ENCODE data around the gene MACO1. TPM values are rescaled to one million over a fixed set of nuclear protein-coding genes. Genes with fewer than 3 reads are reported as not detected.

MACO1 gene
- total RNA-seq, 1 experiment from 2014 or later: 16.3 TPM

DNA sequence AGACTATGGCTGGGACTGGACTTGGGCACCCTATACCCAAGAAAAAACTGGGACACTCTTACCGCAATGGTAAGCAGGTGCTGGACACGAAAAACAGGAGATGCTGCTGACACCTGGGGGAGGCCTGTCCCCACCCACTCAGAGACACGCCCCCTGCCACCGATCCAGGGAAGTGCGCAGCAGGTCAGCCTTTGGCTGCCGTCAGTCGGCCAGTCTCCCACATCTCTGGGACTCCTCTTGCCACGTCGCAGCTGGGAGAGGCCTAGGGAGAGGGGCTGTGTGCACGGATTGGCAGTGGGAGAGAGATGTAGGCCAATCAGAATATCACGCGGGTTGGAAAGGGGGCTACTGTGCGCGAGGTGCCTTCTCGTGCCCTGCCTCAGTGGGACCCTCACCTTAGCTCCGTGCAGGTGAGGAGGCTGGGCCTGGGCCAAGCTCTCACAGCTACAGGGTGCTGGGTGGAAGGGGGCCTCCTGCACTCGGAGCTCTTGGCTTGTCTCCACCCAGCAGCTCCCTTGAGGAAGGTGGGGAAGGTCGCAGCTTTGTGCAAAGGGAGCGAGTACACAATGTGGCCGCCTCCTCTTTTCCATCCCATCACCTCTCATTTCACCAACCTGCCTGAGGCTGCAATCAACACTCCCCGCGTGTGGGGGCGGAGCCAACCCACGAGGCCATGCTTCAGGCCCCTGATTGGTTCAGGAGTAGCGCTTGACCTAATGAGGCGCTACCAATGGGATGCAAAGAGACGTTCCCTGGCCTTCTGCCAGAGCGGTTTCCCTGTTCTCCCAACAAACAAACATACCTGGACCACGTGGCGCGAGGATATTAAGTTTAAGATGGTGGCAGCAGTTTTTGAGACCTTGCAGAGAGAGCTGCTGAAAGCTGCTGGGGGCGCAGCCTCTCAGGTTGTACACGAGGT lies 87.0 kb downstream of the MACO1 start:
- no peak overlapping the region for H3K4me3 Mint-ChIP-seq
- H3K9me3 Mint-ChIP-seq: peaks cover 2 to 4% of the 10 kb centered on the region in 2 experiments; a peak in 4 of 5 replicates
- no peaks in the 10 kb centered on the region for H3K79me2 ChIP-seq (ENCODE audit: insufficient read depth, low read length)
- no peak overlapping the region for H2BK20ac ChIP-seq (ENCODE audit: low read depth, low read length, poor library complexity, severe bottlenecking)
- no peak overlapping the region for H4K91ac ChIP-seq (ENCODE audit: insufficient read length, low read depth, low read length)
- H3T11ph ChIP-seq (ENCODE audit: low read length): no peak overlapping the region
- H3K23ac ChIP-seq (ENCODE audit: insufficient read length, low read depth, low read length): no peak overlapping the region
- no peak overlapping the region for H3K4me2 ChIP-seq (ENCODE audit: insufficient read depth, insufficient read length, low read length)
- no peak overlapping the region for H4K5ac ChIP-seq (ENCODE audit: insufficient read length, low read depth, low read length)
- H3K56ac ChIP-seq (ENCODE audit: insufficient read length, low read depth, low read length): no peak overlapping the region
- H2BK5ac ChIP-seq (ENCODE audit: insufficient read length, low read length): no peak overlapping the region
- H2AK5ac ChIP-seq (ENCODE audit: insufficient read length, low read length): no peak overlapping the region
- H2BK15ac ChIP-seq (ENCODE audit: low read depth, low read length): no peak overlapping the region
- H2BK12ac ChIP-seq (ENCODE audit: insufficient read length, low read depth, low read length): no peak overlapping the region
- peaks cover 5% of the 10 kb centered on the region; the same call in 1 of the 2 replicates for H3K4me1 ChIP-seq (ENCODE audit: insufficient read depth, low read length)
- no peaks in the 10 kb centered on the region; the same call in 1 of the 2 replicates for H3K27me3 ChIP-seq (ENCODE audit: insufficient read depth, low read length)
- TF ChIP-seq, protein P1, sequence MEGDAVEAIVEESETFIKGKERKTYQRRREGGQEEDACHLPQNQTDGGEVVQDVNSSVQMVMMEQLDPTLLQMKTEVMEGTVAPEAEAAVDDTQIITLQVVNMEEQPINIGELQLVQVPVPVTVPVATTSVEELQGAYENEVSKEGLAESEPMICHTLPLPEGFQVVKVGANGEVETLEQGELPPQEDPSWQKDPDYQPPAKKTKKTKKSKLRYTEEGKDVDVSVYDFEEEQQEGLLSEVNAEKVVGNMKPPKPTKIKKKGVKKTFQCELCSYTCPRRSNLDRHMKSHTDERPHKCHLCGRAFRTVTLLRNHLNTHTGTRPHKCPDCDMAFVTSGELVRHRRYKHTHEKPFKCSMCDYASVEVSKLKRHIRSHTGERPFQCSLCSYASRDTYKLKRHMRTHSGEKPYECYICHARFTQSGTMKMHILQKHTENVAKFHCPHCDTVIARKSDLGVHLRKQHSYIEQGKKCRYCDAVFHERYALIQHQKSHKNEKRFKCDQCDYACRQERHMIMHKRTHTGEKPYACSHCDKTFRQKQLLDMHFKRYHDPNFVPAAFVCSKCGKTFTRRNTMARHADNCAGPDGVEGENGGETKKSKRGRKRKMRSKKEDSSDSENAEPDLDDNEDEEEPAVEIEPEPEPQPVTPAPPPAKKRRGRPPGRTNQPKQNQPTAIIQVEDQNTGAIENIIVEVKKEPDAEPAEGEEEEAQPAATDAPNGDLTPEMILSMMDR (conservative IDR thresholded peaks at IDR 0.05): peak; percentile 50
- no peak overlapping the region for H4K8ac ChIP-seq (replicated peaks; ENCODE audit: insufficient read length, low read depth, low read length)
- no peaks in the 10 kb centered on the region for H3K9me3 ChIP-seq (ENCODE audit: control insufficient read depth, low read depth, low read length)
- peaks cover 17 to 19% of the 10 kb centered on the region in 2 experiments for H3K4me1 Mint-ChIP-seq
- peaks cover 4% of the 10 kb centered on the region for H3K27me3 Mint-ChIP-seq (ENCODE audit: low read depth)
- DNase-seq: peak; percentile 90
- peak overlapping the region in 2 of 3 experiments; percentile 52 to 61; a peak in 3 of 7 replicates for H3K27ac Mint-ChIP-seq
- no peak overlapping the region for H3K9ac ChIP-seq (ENCODE audit: extremely low read depth, insufficient read length, low read length)
- no peaks in the 10 kb centered on the region; a peak in 2 of 7 replicates for H3K36me3 Mint-ChIP-seq (ENCODE audit: insufficient read depth in 1 of 3, low read depth in 3 of 3)
- H3K79me1 ChIP-seq (ENCODE audit: insufficient read depth, low read depth, low read length, poor library complexity, severe bottlenecking): no peaks in the 10 kb centered on the region
- no peaks in the 10 kb centered on the region for H3K23me2 ChIP-seq (ENCODE audit: insufficient read length, low read depth, low read length, poor library complexity, severe bottlenecking)
- no CpG with 5 or more reads among the region's 33 CpGs for WGBS (ENCODE audit: extremely low coverage, insufficient read length, low lambda C conversion rate)
- no peak overlapping the region for H3K4ac ChIP-seq (ENCODE audit: low read depth, low read length)
- H3K14ac ChIP-seq (ENCODE audit: insufficient read depth, low read length): peak overlapping the region; percentile 11; the same call in 1 of the 2 replicates
- no peak overlapping the region for H3K27ac ChIP-seq (ENCODE audit: insufficient read length, low read depth, low read length)
- peak overlapping the region; percentile 33 for H3K18ac ChIP-seq (ENCODE audit: insufficient read length, low read depth, low read length)
- H2AFZ ChIP-seq (ENCODE audit: low read length): no peak overlapping the region
- no peak overlapping the region for H2BK120ac ChIP-seq (ENCODE audit: low read depth, low read length, poor library complexity, severe bottlenecking)
- H4K20me1 ChIP-seq (ENCODE audit: control insufficient read depth, insufficient read depth, insufficient read length): no peaks in the 10 kb centered on the region
